Upper lobe of right lung (tissue), 1 donor: ENCODE data around the gene GPR37. TPM values are rescaled to one million over a fixed set of nuclear protein-coding genes. Genes with fewer than 3 reads are reported as not detected.

Source experiments
- ATAC-seq: fragments of 200-7000 bp; cut with Tn5 transposase; one replicate; pipeline ENCODE4 v1.9.1; 2020; ENCODE audit warnings: mild to moderate bottlenecking, moderate library complexity
- DNase-seq: peaks from one replicate; pipeline ENCODE4 v3.0.0-alpha.2; 2020
- H3K27ac ChIP-seq: fragments of 200-600 bp; one replicate; pipeline ENCODE4 v1.8.0; 2022
- H3K27me3 ChIP-seq: fragments of 200-600 bp; one replicate; pipeline ENCODE4 v1.8.0; 2022; ENCODE audit warnings: mild to moderate bottlenecking
- H3K36me3 ChIP-seq: fragments of 200-600 bp; one replicate; pipeline ENCODE4 v1.8.0; 2022
- H3K4me1 ChIP-seq: fragments of 200-600 bp; one replicate; pipeline ENCODE4 v1.8.0; 2022
- H3K4me3 ChIP-seq: fragments of 200-600 bp; one replicate; pipeline ENCODE4 v1.8.0; 2022; ENCODE audit warnings: mild to moderate bottlenecking
- H3K9me3 ChIP-seq: fragments of 200-600 bp; one replicate; pipeline ENCODE4 v1.8.0; 2022
- CTCF ChIP-seq: fragments of 200-600 bp; IDR thresholded peaks from one replicate; pipeline ENCODE4 v1.8.0; 2022; ENCODE audit warnings: antibody characterized with exemption
- intact Hi-C: fragments of 100-400 bp; cut with DNase I; formaldehyde crosslinking; loops from one replicate; pipeline ENCODE4 v1.11.0; 2022
- total RNA-seq: library from RNA; stranded (reverse); fragmentation: NEBNext Ultra II Directional; extraction: Animal tissue kit (Norgen Biotek cat#: 25700); gene quantifications from one replicate; pipeline ENCODE4 v1.2.1, GENCODE V29; 2021
- donor health status: DM: no; HTN: yes; CAD: no; lungs with severe emphysema.

GPR37 gene
- total RNA-seq, 1 donor from 2014 or later: 0.96 TPM

GRCh38 chr7:124701955-124702354, 63.6 kb downstream of the GPR37 start:
- Histone ChIP-seq H3K4me3 (no peak overlapping the region), H3K36me3 (no peaks in the 10 kb centered on the region), H3K27ac (no peak overlapping the region), H3K4me1 (no peaks in the 10 kb centered on the region), H3K9me3 (no peaks in the 10 kb centered on the region), H3K27me3 (no peaks in the 10 kb centered on the region)
- DNase-seq (no peak), ATAC-seq (no peak)
- no peak for TF ChIP-seq CTCF
- intact Hi-C loops: no loop called here

DNA sequence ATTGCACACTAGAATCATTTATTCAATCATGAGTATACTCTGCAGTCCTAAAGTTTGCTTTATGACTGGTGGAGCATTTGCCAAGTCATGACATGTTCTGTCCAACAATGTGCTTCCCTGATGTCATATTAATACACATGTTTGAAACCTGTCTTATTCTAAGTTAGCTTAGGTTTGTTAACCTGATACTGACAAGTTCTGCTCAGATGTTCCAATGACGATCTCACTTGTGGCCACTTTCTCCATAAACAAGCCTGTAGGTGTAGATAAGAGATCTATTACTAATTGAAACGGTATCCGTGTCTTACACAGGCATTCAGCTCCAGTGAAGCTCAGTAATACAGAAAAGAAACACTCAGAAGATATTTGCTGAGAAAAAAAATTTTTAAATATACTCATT, 64.9 kb downstream of the GPR37 start:
- Histone ChIP-seq H3K9me3 (no peaks in the 10 kb centered on the region), H3K4me1 (no peaks in the 10 kb centered on the region), H3K27ac (no peak overlapping the region), H3K27me3 (no peaks in the 10 kb centered on the region), H3K36me3 (no peaks in the 10 kb centered on the region), H3K4me3 (no peak overlapping the region)
- ATAC-seq (no peak), DNase-seq (no peak)
- no peak for TF ChIP-seq CTCF
- intact Hi-C loops: no loop called here

DNA sequence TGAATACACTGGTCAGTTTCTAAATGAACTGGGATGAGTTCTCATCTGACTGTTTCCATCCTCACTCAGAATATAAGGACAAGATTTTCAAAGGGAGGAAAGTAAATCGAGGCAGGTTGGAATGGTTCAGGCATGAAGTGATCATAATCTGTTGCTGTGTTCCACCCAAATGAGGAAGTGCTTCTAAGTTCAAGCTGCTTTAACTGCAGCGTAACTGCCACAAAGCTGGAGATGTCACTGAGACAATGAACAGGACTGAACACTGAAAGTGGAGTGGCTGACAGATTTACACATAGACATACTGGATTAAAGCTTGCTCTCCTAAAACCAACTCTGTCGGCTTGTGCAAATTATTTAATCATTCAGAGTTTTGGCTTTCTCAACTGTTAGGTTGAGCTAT, 66.6 kb downstream of the GPR37 start:
- Histone ChIP-seq H3K9me3 (no peaks in the 10 kb centered on the region), H3K36me3 (no peaks in the 10 kb centered on the region), H3K27ac (no peak overlapping the region), H3K4me1 (no peaks in the 10 kb centered on the region), H3K4me3 (no peak overlapping the region), H3K27me3 (no peaks in the 10 kb centered on the region)
- TF ChIP-seq CTCF: no peak
- DNase-seq (no peak), ATAC-seq (no peak)
- intact Hi-C loops: no loop called here

DNA sequence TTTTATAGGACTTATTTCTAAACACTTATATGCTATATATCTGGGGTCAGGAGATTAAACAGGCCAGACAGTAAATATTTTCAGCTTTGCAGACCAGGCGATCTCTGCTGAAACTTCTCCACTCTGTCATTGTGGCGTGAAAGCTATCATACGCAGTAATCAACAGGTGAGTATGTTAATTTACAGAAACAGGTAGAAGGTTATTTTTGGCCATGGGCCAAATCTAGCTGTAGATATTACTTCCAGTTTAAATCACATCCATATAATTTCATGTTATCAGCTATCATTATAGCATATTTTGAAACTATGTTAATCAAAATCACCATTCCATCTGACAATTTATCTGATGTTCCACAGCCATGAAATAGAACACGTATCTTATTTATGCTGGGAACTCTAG, 67.8 kb downstream of the GPR37 start:
- Histone ChIP-seq H3K27ac (no peak overlapping the region), H3K36me3 (no peaks in the 10 kb centered on the region), H3K4me3 (no peak overlapping the region), H3K4me1 (no peaks in the 10 kb centered on the region), H3K27me3 (no peaks in the 10 kb centered on the region), H3K9me3 (no peaks in the 10 kb centered on the region)
- TF ChIP-seq CTCF: no peak
- DNase-seq (no peak), ATAC-seq (no peak)
- intact Hi-C loops: no loop called here

Other genes starting within 250 kb of the GPR37 start
- 15.7 TPM for gene POT1, start 164.0 kb upstream of the GPR37 start, total RNA-seq